ENCODE measurements around the gene PTPRE.

Gene PTPRE

DNA sequence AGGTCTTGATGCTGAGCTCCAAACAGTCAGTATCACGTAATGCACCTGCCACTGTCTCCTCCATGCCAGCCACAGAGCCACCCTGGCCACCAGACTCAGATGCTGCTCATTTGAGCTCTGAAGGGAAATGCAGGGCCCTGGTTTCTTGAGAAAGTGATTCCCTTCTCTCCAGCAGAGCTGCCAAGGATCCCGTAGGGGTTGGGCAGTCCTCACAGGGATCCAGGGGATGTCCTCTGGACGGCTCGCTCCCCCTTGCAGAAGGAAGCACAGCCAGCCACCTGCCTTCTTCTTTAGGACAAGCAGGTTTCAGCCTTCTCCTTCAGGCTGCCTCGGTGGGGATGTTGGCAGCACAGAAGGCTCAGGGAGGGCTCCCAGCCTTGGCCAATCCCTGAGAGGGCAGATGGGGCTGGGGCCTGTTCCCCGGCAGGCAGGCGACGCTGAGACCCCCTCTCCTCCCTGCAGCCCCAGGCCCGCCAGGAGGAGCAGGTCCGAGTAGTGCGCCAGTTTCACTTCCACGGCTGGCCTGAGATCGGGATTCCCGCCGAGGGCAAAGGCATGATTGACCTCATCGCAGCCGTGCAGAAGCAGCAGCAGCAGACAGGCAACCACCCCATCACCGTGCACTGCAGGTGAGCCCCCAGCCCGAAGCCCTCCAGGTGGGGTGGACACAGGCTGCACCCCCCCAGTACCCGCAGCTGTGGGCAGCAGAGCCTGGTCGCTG lies 170.4 kb downstream of the PTPRE start (continued):
- TF ChIP-seq, protein P1, sequence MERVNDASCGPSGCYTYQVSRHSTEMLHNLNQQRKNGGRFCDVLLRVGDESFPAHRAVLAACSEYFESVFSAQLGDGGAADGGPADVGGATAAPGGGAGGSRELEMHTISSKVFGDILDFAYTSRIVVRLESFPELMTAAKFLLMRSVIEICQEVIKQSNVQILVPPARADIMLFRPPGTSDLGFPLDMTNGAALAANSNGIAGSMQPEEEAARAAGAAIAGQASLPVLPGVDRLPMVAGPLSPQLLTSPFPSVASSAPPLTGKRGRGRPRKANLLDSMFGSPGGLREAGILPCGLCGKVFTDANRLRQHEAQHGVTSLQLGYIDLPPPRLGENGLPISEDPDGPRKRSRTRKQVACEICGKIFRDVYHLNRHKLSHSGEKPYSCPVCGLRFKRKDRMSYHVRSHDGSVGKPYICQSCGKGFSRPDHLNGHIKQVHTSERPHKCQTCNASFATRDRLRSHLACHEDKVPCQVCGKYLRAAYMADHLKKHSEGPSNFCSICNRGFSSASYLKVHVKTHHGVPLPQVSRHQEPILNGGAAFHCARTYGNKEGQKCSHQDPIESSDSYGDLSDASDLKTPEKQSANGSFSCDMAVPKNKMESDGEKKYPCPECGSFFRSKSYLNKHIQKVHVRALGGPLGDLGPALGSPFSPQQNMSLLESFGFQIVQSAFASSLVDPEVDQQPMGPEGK (CRISPR knock-in tag; IDR thresholded peaks at IDR 0.05; ENCODE audit: borderline replicate concordance): no peak
- TF ChIP-seq PPARA (CRISPR knock-in tag; IDR thresholded peaks at IDR 0.05; ENCODE audit: borderline replicate concordance) (no peak), CSDC2 (CRISPR knock-in tag; IDR thresholded peaks at IDR 0.05) (no peak), SNAI2 (CRISPR knock-in tag; IDR thresholded peaks at IDR 0.05) (no peak), GLIS3 (CRISPR knock-in tag; IDR thresholded peaks at IDR 0.05) (no peak)

DNA sequence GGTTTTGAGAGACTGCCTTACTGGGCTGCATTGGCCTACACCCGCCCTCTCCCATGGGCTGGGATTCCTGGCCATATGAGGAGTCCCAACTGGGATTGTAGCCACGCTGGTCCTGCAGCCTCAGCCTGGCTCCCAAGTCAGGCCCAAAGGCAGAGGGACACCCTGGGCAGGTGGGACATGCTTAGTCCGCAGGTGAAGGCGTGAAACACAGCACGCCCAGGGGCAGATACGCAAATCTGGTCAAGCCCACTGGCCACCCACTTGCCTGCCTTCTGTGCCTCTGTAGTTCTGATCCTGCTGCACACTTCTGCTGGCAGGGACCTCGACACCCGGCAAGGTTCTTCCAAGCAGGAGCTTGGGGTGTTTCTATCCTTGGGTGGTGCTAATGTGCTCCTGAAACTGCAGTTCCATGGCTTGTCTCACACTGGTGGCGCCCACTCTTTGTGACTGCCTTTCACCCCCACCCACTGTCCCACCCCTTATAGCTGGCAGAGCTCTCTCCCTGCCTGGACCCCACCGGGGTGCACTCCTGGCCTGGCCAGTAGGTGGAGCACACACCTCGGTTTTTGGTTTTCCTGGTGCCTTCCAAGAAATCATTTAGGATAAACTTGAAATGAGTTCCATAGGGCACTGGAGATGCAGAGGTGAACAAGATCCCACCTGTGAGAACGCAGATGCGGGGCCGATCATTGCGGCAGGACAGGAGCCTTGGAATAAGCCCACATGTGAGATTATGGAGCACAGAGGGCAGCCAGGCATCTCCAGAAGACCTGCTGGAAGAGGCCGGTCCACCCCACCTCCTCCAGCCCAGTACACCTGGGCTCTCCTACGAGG lies 171.4 kb downstream of the PTPRE start:
- TF ChIP-seq ZNF565 (CRISPR knock-in tag; conservative IDR thresholded peaks at IDR 0.05; ENCODE audit: low read depth): no peak
- TF ChIP-seq ZFP3 (CRISPR knock-in tag; IDR thresholded peaks at IDR 0.05): no peak
- no peak for TF ChIP-seq TCF4 (CRISPR knock-in tag; IDR thresholded peaks at IDR 0.05; ENCODE audit: borderline replicate concordance)
- TF ChIP-seq ESRRG (CRISPR knock-in tag; IDR thresholded peaks at IDR 0.05): no peak
- TF ChIP-seq, protein P1 (CRISPR knock-in tag; IDR thresholded peaks at IDR 0.05; ENCODE audit: borderline replicate concordance): no peak
- TF ChIP-seq RARB (CRISPR knock-in tag; IDR thresholded peaks at IDR 0.05): no peak
- TF ChIP-seq, protein P2, sequence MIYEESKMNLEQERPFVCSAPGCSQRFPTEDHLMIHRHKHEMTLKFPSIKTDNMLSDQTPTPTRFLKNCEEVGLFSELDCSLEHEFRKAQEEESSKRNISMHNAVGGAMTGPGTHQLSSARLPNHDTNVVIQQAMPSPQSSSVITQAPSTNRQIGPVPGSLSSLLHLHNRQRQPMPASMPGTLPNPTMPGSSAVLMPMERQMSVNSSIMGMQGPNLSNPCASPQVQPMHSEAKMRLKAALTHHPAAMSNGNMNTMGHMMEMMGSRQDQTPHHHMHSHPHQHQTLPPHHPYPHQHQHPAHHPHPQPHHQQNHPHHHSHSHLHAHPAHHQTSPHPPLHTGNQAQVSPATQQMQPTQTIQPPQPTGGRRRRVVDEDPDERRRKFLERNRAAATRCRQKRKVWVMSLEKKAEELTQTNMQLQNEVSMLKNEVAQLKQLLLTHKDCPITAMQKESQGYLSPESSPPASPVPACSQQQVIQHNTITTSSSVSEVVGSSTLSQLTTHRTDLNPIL (CRISPR knock-in tag; IDR thresholded peaks at IDR 0.05; ENCODE audit: low read depth): no peak
- peak; percentile 92 for ATAC-seq

DNA sequence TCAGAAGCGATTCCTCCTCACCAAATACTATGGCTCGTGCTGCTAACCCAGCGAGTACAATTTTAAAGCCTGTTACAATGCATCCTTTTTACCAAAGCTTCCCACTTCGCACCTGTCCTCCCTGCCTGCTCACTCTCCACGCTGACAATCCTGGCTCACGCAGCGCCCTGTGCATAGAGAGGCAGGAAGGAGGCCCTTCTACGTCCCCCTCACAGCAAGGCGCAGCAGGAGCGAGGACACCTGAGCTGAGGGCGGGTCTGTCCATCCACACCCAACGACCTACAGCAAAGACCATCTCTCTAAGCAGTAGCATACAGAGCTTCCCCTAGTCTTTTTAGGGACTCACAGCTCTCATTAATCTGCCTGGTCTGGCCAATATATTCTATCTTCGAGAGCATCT lies 173.3 kb downstream of the PTPRE start:
- no peak for ATAC-seq
- no peak for TF ChIP-seq BACH2 (CRISPR knock-in tag; IDR thresholded peaks at IDR 0.05; ENCODE audit: borderline replicate concordance)
- no peak for TF ChIP-seq GLIS3 (CRISPR knock-in tag; IDR thresholded peaks at IDR 0.05)
- no peak for TF ChIP-seq OSR1 (CRISPR knock-in tag; IDR thresholded peaks at IDR 0.05)
- TF ChIP-seq TCF4 (CRISPR knock-in tag; IDR thresholded peaks at IDR 0.05; ENCODE audit: borderline replicate concordance): no peak
- TF ChIP-seq, protein P3, sequence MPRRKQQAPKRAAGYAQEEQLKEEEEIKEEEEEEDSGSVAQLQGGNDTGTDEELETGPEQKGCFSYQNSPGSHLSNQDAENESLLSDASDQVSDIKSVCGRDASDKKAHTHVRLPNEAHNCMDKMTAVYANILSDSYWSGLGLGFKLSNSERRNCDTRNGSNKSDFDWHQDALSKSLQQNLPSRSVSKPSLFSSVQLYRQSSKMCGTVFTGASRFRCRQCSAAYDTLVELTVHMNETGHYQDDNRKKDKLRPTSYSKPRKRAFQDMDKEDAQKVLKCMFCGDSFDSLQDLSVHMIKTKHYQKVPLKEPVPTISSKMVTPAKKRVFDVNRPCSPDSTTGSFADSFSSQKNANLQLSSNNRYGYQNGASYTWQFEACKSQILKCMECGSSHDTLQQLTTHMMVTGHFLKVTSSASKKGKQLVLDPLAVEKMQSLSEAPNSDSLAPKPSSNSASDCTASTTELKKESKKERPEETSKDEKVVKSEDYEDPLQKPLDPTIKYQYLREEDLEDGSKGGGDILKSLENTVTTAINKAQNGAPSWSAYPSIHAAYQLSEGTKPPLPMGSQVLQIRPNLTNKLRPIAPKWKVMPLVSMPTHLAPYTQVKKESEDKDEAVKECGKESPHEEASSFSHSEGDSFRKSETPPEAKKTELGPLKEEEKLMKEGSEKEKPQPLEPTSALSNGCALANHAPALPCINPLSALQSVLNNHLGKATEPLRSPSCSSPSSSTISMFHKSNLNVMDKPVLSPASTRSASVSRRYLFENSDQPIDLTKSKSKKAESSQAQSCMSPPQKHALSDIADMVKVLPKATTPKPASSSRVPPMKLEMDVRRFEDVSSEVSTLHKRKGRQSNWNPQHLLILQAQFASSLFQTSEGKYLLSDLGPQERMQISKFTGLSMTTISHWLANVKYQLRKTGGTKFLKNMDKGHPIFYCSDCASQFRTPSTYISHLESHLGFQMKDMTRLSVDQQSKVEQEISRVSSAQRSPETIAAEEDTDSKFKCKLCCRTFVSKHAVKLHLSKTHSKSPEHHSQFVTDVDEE (CRISPR knock-in tag; IDR thresholded peaks at IDR 0.05): no peak
- TF ChIP-seq ISL1 (CRISPR knock-in tag; IDR thresholded peaks at IDR 0.05): no peak
- no peak for TF ChIP-seq TOX (CRISPR knock-in tag; IDR thresholded peaks at IDR 0.05; ENCODE audit: borderline replicate concordance)
- no peak for TF ChIP-seq ZC3H10 (CRISPR knock-in tag; IDR thresholded peaks at IDR 0.05)
- no peak for TF ChIP-seq ZNF8 (CRISPR knock-in tag; IDR thresholded peaks at IDR 0.05)
- no peak for TF ChIP-seq ZFP30 (CRISPR knock-in tag; IDR thresholded peaks at IDR 0.05)
- TF ChIP-seq, protein P2 (CRISPR knock-in tag; IDR thresholded peaks at IDR 0.05; ENCODE audit: low read depth): no peak
- TF ChIP-seq RARB (CRISPR knock-in tag; IDR thresholded peaks at IDR 0.05): no peak
- no peak for TF ChIP-seq ZNF565 (CRISPR knock-in tag; conservative IDR thresholded peaks at IDR 0.05; ENCODE audit: low read depth)
- TF ChIP-seq, protein P4, sequence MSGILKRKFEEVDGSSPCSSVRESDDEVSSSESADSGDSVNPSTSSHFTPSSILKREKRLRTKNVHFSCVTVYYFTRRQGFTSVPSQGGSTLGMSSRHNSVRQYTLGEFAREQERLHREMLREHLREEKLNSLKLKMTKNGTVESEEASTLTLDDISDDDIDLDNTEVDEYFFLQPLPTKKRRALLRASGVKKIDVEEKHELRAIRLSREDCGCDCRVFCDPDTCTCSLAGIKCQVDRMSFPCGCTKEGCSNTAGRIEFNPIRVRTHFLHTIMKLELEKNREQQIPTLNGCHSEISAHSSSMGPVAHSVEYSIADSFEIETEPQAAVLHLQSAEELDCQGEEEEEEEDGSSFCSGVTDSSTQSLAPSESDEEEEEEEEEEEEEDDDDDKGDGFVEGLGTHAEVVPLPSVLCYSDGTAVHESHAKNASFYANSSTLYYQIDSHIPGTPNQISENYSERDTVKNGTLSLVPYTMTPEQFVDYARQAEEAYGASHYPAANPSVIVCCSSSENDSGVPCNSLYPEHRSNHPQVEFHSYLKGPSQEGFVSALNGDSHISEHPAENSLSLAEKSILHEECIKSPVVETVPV (CRISPR knock-in tag; IDR thresholded peaks at IDR 0.05): no peak
- TF ChIP-seq, protein P5, sequence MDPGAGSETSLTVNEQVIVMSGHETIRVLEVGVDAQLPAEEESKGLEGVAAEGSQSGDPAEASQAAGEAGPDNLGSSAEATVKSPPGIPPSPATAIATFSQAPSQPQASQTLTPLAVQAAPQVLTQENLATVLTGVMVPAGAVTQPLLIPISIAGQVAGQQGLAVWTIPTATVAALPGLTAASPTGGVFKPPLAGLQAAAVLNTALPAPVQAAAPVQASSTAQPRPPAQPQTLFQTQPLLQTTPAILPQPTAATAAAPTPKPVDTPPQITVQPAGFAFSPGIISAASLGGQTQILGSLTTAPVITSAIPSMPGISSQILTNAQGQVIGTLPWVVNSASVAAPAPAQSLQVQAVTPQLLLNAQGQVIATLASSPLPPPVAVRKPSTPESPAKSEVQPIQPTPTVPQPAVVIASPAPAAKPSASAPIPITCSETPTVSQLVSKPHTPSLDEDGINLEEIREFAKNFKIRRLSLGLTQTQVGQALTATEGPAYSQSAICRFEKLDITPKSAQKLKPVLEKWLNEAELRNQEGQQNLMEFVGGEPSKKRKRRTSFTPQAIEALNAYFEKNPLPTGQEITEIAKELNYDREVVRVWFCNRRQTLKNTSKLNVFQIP (CRISPR knock-in tag; IDR thresholded peaks at IDR 0.05; ENCODE audit: borderline replicate concordance, low read depth): no peak

Data from SK-N-SH treated with all-trans-retinoic acid at 6 μM for 48 hours (cell line).